ENCODE data around the gene ERCC6L.

GRCh38 chrX:72274526-72274925, 35.7 kb upstream of the ERCC6L start:
- TF ChIP-seq USF2 (IDR thresholded peaks at IDR 0.05; ENCODE audit: low read depth, low read length) = no peak
- TF ChIP-seq NFE2L2 (IDR thresholded peaks at IDR 0.05; ENCODE audit: low read depth, low read length) = no peak
- TF ChIP-seq RAD21 (IDR thresholded peaks at IDR 0.05; ENCODE audit: low read length) = no peak
- TF ChIP-seq, protein P1, sequence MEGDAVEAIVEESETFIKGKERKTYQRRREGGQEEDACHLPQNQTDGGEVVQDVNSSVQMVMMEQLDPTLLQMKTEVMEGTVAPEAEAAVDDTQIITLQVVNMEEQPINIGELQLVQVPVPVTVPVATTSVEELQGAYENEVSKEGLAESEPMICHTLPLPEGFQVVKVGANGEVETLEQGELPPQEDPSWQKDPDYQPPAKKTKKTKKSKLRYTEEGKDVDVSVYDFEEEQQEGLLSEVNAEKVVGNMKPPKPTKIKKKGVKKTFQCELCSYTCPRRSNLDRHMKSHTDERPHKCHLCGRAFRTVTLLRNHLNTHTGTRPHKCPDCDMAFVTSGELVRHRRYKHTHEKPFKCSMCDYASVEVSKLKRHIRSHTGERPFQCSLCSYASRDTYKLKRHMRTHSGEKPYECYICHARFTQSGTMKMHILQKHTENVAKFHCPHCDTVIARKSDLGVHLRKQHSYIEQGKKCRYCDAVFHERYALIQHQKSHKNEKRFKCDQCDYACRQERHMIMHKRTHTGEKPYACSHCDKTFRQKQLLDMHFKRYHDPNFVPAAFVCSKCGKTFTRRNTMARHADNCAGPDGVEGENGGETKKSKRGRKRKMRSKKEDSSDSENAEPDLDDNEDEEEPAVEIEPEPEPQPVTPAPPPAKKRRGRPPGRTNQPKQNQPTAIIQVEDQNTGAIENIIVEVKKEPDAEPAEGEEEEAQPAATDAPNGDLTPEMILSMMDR (conservative IDR thresholded peaks at IDR 0.05; ENCODE audit: low read depth, low read length) = no peak
- TF ChIP-seq CHD1 (IDR thresholded peaks at IDR 0.05; ENCODE audit: low read depth, low read length) = no peak

Measured in IMR-90 (cell line).